Activated CD4-positive, alpha-beta T cell treated with anti-CD3 and anti-CD28 coated beads, Interleukin-2, Interleukin-4, amounts not matched to agents 100 ng/mL and 50 ng/mL, durations not matched to agents 16 hours and 8 hours (primary cell): ENCODE measurements around the gene CCL1.

Experiments used
- DNase-seq: peaks from one replicate; pipeline ENCODE4 v3.0.0-alpha.2; 2020; ENCODE audit warnings: low spot score

CCL1 gene

DNA sequence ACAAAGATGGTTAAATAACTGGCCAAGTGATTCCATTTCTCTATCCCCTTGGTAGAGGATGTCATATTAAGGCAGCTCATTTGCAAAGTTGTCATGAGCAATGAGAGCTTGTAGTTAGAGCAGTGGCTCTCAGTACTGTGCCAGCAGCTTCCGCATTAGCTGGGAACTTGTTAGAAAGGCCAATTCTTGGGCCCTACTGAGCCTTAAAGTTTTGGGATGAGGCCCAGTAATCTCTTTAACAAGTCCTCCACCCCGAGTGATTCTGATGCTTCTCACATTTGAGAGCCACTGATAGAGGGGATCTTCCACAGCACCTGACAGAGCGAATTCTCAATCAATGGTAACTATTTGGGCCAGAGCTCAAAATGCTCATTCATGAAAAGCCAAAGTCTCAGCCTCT is 20.2 kb upstream of the CCL1 start:
- no peak for DNase-seq

DNA sequence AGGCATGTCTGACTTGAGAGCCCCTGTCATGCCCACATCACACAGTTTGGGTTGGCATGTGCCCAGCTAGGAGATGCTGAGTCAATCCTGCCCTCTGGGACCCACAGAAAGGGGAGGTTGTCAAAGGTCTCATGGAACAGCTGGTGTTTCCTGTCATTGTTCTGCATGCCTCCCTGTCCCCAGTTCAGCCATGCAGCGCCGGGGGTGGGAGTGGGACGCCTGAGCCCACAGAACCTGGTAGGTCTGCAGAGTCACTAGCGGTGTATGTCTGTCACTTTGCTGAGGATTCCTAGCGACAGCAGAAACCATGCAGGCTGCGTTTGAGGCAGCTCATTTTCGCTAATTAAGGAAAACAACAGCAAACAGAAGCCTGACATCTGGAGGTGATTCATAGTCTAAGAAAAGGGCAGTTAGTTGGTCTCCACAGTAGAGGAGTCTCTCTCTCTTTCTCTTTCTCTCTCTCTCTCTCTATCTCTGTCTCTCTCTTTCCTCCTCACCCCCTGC is 19.6 kb upstream of the CCL1 start:
- DNase-seq, result peak; percentile 82

DNA sequence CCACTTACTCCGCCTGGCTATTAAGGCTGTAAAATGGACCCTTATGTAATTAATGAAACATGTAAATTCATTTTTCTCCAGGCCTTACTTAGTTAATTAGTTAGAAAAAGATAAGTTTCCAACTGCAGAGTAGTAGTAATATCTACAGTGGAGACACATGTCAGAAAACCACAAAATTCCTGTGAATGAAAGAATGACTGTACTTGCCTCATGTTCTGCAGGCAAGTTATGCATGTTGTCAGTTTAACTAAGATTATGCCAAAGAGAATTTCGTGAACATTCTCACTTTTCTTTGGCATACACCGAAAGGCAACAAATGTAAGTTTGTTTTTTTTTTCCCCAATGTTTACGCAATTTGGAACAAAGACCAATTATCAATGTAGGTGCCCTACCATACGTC is 16.8 kb upstream of the CCL1 start:
- peak; percentile 79 for DNase-seq

DNA sequence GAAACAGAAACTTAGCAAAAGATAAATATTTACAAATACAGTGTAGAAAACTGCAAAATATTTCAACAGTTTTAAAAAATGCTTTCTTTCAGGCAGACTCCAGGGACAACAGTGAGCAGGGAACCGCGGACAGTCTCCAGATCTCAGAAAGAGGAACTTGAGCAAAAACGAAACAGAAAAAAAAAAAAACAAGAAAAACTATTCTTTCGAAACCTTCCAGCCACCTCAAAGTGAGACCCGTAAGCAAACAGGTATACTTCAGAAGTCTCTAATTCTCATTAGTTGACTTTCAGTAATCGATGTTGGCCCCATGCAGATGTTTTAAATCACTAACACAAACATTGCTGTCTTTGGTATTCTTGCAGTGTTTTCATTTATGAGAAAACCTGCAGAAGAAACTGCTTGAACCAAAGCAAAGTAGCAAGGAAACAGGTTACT is 15.7 kb upstream of the CCL1 start:
- peak; percentile 68 for DNase-seq

DNA sequence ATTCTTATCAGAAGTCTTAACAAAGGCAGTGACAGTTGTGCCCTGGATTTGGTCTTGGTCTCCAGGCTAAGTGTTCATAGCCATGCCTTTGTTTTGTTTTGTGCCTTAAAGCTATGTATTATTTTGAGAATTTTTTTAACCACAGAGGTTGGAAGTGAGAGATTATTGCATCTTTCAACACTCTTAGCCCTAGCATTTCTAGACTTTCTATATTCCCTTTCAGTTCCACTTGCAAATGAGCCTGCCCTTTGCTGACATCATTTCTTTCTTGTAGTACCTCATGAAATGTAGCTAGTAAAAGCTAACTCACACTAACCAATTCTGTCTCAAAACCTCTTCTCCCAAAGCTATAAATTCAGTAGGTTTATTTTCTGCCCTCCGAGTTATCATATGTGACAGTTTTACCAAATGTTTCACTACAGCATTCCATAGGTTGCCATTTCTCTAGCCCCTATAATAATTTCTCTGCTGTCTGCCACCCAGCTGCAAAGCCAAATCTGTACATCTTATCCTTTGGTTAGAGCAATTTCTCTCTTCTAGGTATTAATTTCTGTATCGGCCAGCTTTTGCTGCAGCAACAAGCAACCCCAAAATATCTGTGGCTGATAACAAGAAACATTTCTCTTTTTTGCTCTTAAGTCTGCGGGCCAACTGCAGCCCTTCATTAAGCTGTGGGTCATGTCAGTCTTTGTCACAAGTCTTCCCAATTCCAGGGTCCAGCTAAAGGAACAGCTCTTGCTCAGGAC is 14.2 kb upstream of the CCL1 start:
- no peak for DNase-seq

DNA sequence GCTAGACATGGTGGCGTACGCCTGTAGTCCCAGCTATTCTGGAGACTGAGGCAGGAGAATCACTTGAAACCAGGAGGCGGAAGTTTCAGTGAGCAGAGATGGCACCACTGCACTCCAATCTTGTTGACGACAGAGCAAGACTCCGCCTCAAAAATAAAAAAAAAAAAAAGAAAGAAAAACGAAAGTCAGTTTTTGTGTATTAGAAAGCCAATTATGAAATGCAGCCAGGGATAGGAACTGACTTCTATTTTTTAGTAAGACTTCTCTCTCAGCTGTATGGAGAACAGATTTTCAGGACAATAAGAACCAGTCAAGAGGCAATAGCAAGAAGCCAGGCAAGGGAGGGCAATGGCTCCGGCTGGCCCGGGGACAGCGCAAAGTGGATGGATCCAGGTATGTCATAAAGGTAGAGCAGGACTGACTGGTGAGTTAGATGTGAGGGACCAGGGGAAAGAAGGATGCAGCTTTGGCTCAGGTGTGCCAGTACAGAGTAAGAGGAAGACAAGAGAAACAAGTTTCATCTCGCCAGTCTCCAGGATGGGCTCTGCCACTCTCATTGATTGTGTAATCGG is 12.5 kb upstream of the CCL1 start:
- DNase-seq, result no peak

DNA sequence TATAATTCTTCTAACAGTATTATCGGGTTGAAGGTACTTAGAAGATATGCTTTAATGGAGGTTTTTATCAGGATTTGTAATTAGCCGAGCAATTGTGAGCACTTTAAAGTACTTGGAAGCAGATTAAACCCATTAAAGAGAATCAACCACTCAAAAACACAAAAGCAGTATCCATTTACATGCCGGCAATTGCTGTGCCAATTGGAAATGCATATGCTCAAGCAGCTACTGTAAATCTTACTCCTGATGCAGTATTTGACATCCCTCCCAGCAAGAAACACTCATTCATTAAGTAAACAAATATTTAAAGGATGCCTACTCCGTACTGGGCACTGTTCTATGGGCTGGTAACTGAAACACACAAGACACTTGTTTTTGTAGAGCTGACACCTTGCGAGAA is 11.4 kb upstream of the CCL1 start:
- DNase-seq, result no peak

DNA sequence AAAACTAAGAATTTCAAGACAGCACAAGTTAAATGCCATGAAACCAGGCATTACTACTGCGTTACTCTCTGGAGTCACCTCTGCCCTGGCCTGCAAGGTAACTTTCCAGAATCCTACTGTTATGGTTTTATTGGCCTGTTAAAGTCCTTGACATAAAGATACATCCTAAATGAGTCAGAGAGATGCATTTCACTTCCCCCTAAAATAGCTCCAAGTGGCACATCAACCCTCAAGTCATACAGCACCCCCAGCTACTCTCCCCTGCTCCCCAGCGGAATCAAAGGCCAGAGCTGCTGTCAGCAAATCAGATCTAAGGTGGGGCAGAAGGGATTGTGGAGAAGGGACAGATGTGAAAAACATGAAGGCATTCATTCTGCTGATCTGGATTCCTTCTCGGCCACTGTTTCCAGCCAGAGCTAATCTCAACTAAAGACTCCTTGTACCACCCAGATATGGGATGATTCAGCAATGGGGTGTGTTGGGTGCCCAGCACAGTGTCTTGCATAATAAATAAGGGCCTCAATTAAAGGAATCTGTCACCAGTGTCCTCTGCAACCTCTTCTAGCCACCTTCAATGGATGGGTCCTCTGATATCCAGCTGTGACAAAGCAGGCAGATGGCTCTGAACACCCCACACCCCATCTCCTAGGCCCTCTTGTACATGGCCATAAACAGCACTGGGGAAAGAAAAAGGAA is 8.5 kb upstream of the CCL1 start:
- no peak for DNase-seq

DNA sequence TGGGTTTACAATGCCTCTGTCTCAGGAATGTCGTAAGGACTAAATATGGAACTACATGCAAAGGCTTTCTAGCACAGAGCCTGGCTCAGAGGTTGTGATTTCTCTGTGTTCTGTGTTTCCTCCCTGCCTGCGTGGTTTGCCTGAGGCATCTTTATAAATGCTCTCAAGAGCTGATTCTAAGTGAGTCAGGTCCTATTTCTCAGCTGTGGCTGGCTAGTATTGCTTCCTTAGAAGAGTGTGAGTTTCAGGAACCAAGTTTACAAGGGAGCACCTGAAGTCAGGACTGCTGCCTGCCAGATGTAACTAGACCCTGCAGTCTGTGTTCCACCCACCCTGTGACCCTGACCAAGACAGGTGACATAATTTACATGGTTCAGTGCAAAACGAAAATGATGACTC is 8.0 kb upstream of the CCL1 start:
- no peak for DNase-seq

DNA sequence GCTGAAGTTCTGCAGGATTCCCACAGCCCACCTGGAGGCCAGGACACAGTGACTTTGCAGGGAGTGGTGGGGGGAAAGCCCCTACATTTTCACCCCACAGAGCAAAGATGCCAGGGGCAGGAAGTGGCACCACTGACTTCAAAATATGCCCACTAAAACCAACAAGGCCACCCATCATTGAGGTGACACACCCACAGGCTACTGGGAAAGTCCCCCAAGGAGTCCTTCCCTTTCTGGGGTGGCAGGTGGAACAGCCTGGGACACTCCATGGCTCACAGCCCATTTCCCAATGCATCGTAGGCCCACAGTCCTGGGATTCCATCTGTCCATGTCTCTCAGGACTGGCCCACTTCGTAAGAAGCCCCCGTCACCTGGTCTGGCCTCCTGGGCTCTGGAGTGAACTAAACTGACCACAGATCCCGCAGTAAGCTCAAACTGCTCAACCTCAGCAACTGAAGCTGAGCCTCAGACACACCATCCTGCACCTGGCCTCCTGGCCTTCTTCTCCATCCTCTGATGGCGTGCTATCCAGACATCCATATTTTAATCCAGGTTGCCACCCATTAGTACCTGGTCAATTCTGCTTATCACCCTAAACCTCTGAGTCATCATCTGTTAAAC is 7.5 kb upstream of the CCL1 start:
- no peak for DNase-seq

DNA sequence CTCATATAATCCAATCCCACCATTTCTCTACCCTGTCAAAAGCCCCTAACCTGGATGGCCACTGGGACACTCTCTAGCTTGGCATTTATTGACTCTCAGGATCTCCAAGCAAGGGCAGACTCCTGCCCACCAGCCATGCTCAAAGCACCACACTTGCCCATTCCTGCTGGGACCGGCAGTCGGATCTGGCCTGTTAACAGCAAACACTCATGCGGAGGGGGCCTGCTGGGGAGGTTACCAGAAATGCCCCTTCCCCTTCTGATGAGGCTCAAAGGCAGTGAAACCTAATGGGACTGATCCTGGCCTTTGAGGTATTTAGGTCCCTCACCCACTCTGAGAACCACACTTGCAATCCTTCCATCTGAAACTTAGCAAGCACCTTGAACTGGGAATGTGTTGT is 6.5 kb upstream of the CCL1 start:
- no peak for DNase-seq

DNA sequence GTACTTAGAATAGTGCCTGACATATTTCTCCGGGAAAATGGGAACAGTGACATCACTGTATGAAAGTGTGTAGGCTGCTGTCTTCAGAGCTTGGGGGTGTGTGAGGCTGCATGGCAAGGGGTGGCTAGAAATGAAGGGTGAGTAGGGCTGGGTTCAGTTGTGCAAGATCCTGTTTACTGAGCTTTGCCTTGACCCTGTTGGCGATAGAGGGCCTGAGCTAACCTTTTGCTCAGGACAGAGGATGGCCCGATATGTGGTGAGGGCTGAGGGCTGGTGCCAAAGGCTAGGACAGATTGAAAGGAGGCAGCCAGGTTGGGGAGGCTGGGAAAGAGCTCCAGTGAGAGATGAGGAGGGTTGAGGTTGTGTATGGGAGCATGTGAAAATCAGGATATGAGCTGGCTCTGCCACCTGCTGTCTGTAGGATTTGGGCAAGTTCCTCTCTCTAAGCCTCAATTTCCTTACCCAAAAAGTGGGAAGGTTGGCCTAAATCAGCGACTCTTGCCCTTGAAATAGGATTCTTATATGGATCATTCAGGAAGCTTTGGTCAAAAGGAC is 6.0 kb upstream of the CCL1 start:
- DNase-seq, result no peak

DNA sequence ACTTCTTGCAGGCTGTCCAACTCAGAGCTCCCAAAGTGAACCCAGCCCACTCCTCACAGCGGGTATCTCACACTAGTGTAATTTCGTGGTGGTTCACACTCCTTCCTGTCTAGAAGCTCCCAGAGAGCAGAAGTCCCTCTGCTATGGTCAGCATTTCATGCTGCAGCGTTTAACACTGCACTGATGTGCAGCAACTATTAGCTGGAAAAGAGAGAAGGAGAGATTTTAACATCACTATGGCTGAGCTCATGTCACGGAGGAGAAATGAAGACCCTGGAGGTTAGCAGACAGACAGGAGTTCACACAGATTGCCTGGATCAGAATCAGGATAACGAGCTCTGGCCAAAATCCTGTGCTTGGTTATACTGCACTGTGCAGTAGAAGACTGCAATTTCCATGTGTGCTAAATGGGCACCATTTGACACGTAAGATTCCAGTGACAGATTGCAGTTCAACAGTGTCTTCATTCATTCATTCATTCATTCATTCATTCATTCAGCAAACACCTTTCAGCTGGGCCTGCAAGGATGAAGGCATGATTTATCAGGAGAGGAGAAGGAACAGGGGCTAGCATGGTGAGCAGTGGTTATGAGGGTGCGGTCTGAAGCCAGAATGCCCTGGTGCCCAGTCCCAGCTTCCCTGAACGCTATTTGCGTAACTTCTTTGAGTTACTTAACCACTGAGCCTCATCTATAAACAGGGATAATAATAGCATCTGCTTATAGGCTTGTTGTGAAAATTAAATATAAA is 5.3 kb upstream of the CCL1 start:
- DNase-seq, result no peak

DNA sequence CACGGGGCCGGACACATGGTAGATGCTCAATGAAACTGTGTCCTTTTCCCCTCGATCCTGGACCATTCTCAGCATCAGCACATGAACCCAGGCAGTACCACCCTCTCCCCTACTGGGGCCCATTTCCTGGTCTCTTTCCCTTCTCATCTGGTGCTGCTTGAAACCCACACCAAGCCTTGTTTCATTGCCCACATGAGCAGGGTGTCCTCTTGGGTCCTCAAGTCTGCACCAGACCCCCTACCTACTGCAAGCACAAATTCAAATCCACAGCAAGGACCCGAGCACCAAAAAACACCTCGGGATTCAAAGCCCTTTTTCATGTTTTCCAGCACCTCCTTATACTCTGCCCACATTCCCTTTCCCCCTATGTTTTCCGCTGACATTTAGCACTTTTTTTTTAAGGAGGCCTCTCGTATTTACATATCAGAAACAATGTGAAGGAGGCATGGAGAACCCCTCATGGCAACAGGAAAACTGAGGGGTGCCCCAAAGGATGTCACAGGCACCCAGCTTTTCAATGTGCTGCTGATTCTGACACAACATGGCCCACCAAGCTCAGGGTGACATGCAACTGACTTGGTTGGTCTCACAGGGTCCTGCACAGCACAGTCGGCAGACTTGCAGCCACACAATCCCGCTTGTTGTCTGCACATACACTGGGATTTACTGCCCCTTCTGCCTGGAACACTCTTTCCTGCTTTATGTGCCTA is 4.6 kb upstream of the CCL1 start:
- no peak for DNase-seq

DNA sequence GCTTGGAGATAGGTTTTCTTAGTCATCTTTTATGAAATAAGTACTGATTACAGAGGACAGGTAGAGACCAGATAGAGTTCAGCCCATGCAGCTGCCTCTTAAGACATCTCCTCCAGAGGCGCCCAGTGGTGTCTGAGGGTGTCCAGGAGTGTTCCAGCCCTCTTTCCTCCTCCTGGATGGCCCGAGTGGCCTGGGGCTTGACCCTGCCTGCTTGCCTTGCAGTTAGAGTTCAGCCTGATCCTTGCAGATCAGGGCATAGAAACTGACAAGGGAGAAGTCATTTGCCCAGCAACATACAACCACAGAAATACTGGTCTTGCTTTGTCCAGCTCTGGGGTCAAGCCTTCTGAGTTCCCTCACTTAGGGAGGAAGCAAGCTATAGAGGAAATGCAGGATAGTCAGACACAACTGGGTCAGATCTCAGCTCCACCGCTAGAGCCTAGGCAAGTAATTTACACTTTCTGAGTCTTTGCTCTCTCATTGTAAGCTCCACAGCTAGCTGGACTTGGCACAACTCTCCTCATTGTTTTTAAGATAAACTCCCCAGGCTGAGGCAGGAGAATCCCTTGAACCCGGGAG is 3.6 kb upstream of the CCL1 start:
- no peak for DNase-seq

DNA sequence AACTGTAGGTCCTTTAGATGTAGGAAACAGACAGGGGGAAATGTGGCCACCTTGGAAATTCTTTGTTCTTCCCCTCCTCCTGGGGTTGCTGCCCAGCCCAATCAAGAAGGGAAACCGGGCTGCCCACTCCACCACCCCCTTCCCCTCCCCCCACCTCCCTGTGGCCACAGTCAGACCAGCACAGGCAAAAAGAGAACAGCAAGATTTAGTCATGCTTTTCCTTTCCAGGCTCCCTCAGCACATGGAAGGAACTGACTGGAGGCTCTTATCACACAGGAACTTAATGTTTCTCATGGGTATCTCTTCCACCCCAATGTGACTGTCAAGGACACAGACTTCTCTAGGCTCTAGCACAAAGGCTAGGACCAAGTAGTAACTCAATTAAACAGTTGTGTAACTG is 3.0 kb upstream of the CCL1 start:
- DNase-seq, result no peak

DNA sequence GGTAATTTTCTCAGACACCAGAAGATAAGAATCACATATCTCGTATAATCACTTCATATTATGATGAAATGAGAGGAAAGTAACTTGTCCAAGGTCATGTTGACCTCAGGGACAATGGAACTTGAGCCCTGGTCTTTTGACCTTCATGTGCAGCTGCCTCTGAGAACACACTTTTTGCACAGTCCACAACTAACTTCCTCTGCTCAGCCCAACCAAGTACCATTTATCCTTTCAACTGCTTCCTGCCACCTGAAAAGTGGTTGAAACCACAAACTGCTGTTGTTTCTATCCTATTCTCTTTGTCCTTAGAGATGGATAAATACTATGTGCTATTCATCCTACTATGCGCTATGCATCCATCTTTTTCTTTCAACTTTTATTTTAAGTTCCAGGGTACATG is 2.3 kb upstream of the CCL1 start:
- DNase-seq, result no peak

DNA sequence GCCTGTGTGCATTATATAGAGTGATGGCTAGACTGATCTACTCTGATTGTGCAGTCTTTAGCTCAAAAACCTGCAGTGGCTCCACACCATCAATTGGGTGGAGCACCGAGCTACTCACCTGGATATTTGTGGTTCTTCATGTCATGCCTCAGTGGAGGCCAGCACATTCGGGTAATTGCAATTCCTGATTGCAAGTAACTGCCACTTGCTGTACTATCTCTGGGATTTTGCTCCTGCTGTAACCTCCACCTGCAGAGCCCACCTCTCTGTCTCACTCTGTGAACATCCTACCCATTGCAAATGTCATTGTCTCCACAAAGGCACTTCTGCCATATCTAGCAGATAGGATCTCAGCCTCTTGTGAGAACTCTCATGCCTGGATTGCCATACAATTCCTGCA is 1.7 kb upstream of the CCL1 start:
- DNase-seq, result no peak

DNA sequence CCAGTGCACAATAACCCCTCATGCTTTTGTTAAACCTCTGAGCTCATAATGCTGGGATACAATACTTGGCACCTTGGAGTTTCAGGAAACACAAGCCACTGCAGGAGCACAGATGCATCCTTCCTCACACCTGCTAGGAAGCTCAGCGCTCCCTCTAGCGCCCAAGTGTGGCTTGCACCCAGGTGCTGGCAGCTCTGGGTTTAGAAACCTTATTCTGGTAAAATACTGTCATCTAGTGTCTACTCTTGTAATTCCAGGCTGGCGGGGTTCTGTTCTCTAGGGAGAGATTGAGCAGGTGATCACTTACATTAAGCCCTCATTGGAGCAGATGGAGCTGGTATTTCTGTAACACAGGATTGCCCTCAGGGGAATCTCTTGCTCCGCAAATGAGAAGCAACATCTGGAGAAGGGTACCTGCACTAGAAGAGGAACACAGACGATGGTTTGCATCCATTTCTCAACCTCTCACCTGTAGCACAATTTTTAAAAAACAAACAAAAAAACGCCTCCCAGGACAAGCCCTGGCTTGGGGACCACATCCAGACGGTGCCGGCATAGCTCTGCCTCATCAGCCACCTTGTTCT is 1.5 kb downstream of the CCL1 start:
- peak; percentile 89 for DNase-seq

DNA sequence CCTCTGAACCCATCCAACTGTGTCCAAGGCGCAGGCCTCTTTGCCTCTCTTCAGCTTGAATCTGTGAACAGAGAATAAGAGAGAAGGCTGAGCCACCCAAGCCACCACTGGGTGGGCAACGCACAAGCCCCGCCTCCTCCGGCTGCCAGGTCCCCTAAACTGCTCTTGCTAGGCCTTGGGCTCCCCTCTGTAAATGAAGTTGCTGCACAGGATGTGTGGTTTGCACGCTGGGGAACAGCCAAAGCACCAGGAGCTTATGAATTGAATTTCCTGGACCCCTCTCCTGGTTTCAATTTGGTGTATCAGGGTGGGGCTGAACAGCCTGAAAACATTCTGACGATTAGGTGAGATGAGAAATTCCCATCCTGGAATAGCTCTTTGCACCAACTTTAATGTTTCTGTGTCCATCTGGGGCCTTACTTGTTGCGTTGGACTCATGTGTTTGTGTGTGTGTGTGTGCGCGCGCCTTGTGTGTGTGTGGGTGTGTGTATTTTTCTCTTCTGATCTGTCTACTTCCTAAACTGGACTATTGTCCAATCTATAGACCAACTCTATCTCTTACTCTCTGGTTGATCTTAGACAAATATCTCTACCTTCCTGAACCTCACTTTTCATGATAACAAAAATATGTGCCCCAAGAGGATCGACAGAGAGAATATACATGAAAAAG is 2.3 kb downstream of the CCL1 start:
- DNase-seq, result no peak
